Karpas-422 (cell line): ENCODE results near the gene HTRA1. TPM values are rescaled to one million over a fixed set of nuclear protein-coding genes. Genes with fewer than 3 reads are reported as not detected.
A peak's percentile ranks its signal among the peaks of the same experiment; 100 is the strongest.

Experiments used
- DNase-seq: peaks from one replicate; pipeline ENCODE4 v3.0.0-alpha.2; 2015
- H2AFZ ChIP-seq: fragments of 200-600 bp; sonication (generic); 2 replicates; pipeline ENCODE4 v1.6.1; 2014; ENCODE audit warnings: antibody characterized with exemption, low read length, mixed read lengths
- H3K27ac ChIP-seq: fragments of 200-600 bp; sonication (generic); 2 replicates; pipeline ENCODE4 v1.5.1; 2014; ENCODE audit warnings: mild to moderate bottlenecking, low read length, moderate library complexity
- H3K27me3 ChIP-seq: fragments of 200-600 bp; sonication (generic); 2 replicates; pipeline ENCODE4 v1.6.1; 2014; ENCODE audit warnings: low read length, mixed read lengths
- H3K36me3 ChIP-seq: fragments of 200-600 bp; sonication (generic); 2 replicates; pipeline ENCODE4 v1.6.1; 2014; ENCODE audit warnings: low read length, mixed read lengths; ENCODE audit not compliant: insufficient read depth
- H3K4me1 ChIP-seq: fragments of 200-600 bp; sonication (generic); 2 replicates; pipeline ENCODE4 v1.6.1; 2014; ENCODE audit warnings: mild to moderate bottlenecking, low read length, mixed read lengths
- H3K4me2 ChIP-seq: fragments of 200-600 bp; sonication (generic); 2 replicates; pipeline ENCODE4 v1.6.1; 2014; ENCODE audit warnings: low read length, low read depth, mild to moderate bottlenecking; ENCODE audit not compliant: poor library complexity, severe bottlenecking
- H3K4me3 ChIP-seq: fragments of 200-600 bp; sonication (generic); 2 replicates; pipeline ENCODE4 v1.5.1; 2014; ENCODE audit warnings: mild to moderate bottlenecking, antibody characterized with exemption, low read length, mixed read lengths
- H3K79me2 ChIP-seq: fragments of 200-600 bp; sonication (generic); 2 replicates; pipeline ENCODE4 v1.6.1; 2014; ENCODE audit warnings: mild to moderate bottlenecking, low read length, mixed read lengths
- H3K9ac ChIP-seq: fragments of 200-600 bp; sonication (generic); 2 replicates; pipeline ENCODE4 v1.6.0; 2014; ENCODE audit warnings: low read length
- H3K9me2 ChIP-seq: fragments of 200-600 bp; sonication (generic), shearing (Covaris generic); replicated peaks from 2 replicates; pipeline ENCODE4 v1.6.0; 2014; ENCODE audit warnings: mild to moderate bottlenecking, low read length, moderate library complexity; ENCODE audit not compliant: insufficient read depth
- H3K9me3 ChIP-seq: fragments of 300-700, 200-600 bp; sonication (generic); 2 replicates; pipeline ENCODE4 v1.6.1; 2014; ENCODE audit warnings: low read length, mixed read lengths
- H4K20me1 ChIP-seq: fragments of 200-600 bp; sonication (generic); 2 replicates; pipeline ENCODE4 v1.6.1; 2014; ENCODE audit warnings: mild to moderate bottlenecking, antibody characterized with exemption, low read length, low read depth; ENCODE audit not compliant: insufficient read depth
- total RNA-seq: library from RNA; depleted of rRNA; stranded (reverse); fragments of >200 nt; shearing (Covaris generic); gene quantifications from 2 replicates; pipeline ENCODE4 v1.2.3, GENCODE V29; 2014; ENCODE audit warnings: low replicate concordance

HTRA1 gene
- total RNA-seq, 1 experiment from 2014 or later = not detected

DNA sequence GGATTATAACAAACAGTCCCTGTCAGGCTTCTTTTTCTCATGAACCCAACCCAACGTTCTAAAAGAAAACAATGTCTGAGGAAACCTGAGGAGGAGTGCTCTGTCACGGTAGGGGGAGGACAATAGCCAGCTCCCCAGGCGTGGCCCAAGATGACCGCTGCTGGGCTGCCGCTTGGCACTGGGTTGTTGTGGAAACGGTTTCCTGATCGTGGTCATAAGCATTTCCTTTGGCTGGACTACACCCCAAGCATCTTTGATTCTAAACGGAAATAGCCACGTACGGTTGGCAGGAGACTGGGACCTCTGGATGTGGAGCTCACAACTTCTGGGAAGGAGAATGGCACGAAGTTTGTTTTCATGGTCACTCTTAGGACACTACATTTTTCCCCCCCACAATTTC lies 68.8 kb downstream of the HTRA1 start:
- H2AFZ ChIP-seq = no peak overlapping the region

DNA sequence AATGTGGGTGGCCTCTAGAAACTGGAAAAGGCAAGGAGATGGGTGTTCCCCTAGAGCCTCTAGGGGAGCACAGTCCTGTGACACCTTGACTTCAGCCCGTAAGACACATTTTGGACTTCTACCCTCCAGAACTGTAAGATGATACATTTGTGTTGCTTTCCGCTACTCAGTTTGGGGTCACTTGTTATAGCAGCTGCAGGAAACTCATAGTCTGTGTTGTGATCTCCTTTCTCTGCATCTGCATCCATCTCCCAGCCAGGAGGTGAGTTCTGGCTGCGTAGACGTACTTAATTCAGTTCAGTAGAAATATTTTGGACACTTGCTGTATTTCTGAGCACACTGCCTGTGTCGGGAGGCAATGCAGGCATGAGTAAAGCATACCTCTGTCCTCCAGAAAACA lies 69.9 kb downstream of the HTRA1 start:
- no peaks in the 10 kb centered on the region for H3K36me3 ChIP-seq
- H3K27ac ChIP-seq = no peak overlapping the region
- H3K27me3 ChIP-seq = no peaks in the 10 kb centered on the region
- no peaks in the 10 kb centered on the region for H3K9me2 ChIP-seq
- H3K4me2 ChIP-seq = no peak overlapping the region
- H2AFZ ChIP-seq = no peak overlapping the region
- DNase-seq = no peak
- no peaks in the 10 kb centered on the region for H4K20me1 ChIP-seq
- H3K79me2 ChIP-seq = no peaks in the 10 kb centered on the region
- no peaks in the 10 kb centered on the region for H3K9me3 ChIP-seq
- no peak overlapping the region for H3K9ac ChIP-seq
- H3K4me1 ChIP-seq = no peaks in the 10 kb centered on the region
- no peak overlapping the region for H3K4me3 ChIP-seq

More for the DNA sequence above, 68.8 kb downstream of the HTRA1 start:
- H3K9ac ChIP-seq = no peak overlapping the region
- H3K27ac ChIP-seq = no peak overlapping the region
- H3K4me2 ChIP-seq = no peak overlapping the region
- no peak overlapping the region for H3K4me3 ChIP-seq
- DNase-seq = no peak
- no peaks in the 10 kb centered on the region for H3K9me3 ChIP-seq
- H3K27me3 ChIP-seq = no peaks in the 10 kb centered on the region
- H3K9me2 ChIP-seq = no peaks in the 10 kb centered on the region
- no peaks in the 10 kb centered on the region for H3K79me2 ChIP-seq
- H3K36me3 ChIP-seq = no peaks in the 10 kb centered on the region
- no peaks in the 10 kb centered on the region for H3K4me1 ChIP-seq
- no peaks in the 10 kb centered on the region for H4K20me1 ChIP-seq

GRCh38 chr10:122531939-122532338 lies 70.6 kb downstream of the HTRA1 start:
- H3K9me3 ChIP-seq = no peaks in the 10 kb centered on the region
- no peak overlapping the region for H2AFZ ChIP-seq
- no peaks in the 10 kb centered on the region for H4K20me1 ChIP-seq
- no peaks in the 10 kb centered on the region for H3K9me2 ChIP-seq
- H3K4me3 ChIP-seq = no peak overlapping the region
- no peak overlapping the region for H3K27ac ChIP-seq
- no peaks in the 10 kb centered on the region for H3K36me3 ChIP-seq
- H3K4me2 ChIP-seq = no peak overlapping the region
- H3K4me1 ChIP-seq = no peaks in the 10 kb centered on the region
- DNase-seq = no peak
- H3K27me3 ChIP-seq = no peaks in the 10 kb centered on the region
- no peak overlapping the region for H3K9ac ChIP-seq
- no peaks in the 10 kb centered on the region for H3K79me2 ChIP-seq

GRCh38 chr10:122532601-122533296 lies 71.4 kb downstream of the HTRA1 start:
- no peaks in the 10 kb centered on the region for H3K4me1 ChIP-seq
- H3K36me3 ChIP-seq = no peaks in the 10 kb centered on the region
- no peak overlapping the region for H3K9ac ChIP-seq
- no peaks in the 10 kb centered on the region for H3K9me2 ChIP-seq
- no peak overlapping the region for H3K4me2 ChIP-seq
- H3K4me3 ChIP-seq = no peak overlapping the region
- H2AFZ ChIP-seq = no peak overlapping the region
- H3K79me2 ChIP-seq = no peaks in the 10 kb centered on the region
- no peak for DNase-seq
- H3K27me3 ChIP-seq = no peaks in the 10 kb centered on the region
- no peaks in the 10 kb centered on the region for H4K20me1 ChIP-seq
- H3K27ac ChIP-seq = no peak overlapping the region
- H3K9me3 ChIP-seq = no peaks in the 10 kb centered on the region

GRCh38 chr10:122537545-122537944 lies 76.2 kb downstream of the HTRA1 start:
- peaks cover 8% of the 10 kb centered on the region for H3K4me1 ChIP-seq
- no peaks in the 10 kb centered on the region for H3K27me3 ChIP-seq
- H4K20me1 ChIP-seq = no peaks in the 10 kb centered on the region
- no peak overlapping the region for H3K9ac ChIP-seq
- no peaks in the 10 kb centered on the region for H3K9me3 ChIP-seq
- H3K9me2 ChIP-seq = no peaks in the 10 kb centered on the region
- H3K4me3 ChIP-seq = no peak overlapping the region
- H3K79me2 ChIP-seq = no peaks in the 10 kb centered on the region
- no peaks in the 10 kb centered on the region for H3K36me3 ChIP-seq
- DNase-seq = no peak
- H3K4me2 ChIP-seq = no peak overlapping the region
- H2AFZ ChIP-seq = no peak overlapping the region
- H3K27ac ChIP-seq = no peak overlapping the region

DNA sequence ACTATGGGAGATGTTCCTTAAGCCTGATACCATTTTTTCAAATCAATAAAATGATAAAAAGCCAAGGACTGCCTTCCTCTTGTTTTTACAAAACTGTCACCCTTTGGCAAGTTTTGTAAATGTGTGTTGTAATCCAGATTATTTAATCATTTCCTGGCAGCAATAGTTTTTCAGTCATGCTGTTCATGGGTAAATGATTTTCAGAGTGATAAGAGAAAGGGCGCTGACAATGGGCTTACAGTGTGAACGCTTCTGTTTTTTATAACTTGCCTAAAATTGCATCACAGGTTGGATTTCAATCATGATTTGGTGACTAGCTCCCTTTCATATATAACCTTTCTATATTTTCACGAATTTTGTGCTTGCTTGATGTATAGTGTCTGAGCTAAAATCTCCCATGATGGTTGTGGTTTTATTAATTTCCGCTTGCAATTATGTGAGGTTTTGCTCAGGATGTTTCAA lies 80.2 kb downstream of the HTRA1 start:
- Histone ChIP-seq H3K36me3 (no peaks in the 10 kb centered on the region), H3K9ac (no peak overlapping the region), H3K27me3 (no peaks in the 10 kb centered on the region), H3K4me3 (no peak overlapping the region), H3K4me2 (no peak overlapping the region), H3K27ac (no peak overlapping the region), H2AFZ (no peak overlapping the region), H3K9me3 (no peaks in the 10 kb centered on the region), H4K20me1 (no peaks in the 10 kb centered on the region), H3K4me1 (peaks cover 8% of the 10 kb centered on the region), H3K79me2 (no peaks in the 10 kb centered on the region), H3K9me2 (no peaks in the 10 kb centered on the region)
- DNase-seq = peak; percentile 62

- Histone ChIP-seq H3K36me3 (no peaks in the 10 kb centered on the region), H3K4me1 (peaks cover 14% of the 10 kb centered on the region), H3K4me3 (no peak overlapping the region), H3K9me2 (no peaks in the 10 kb centered on the region), H4K20me1 (no peaks in the 10 kb centered on the region), H3K79me2 (no peaks in the 10 kb centered on the region), H3K9me3 (no peaks in the 10 kb centered on the region), H3K4me2 (no peak overlapping the region), H3K27me3 (no peaks in the 10 kb centered on the region), H2AFZ (no peak overlapping the region), H3K9ac (no peak overlapping the region), H3K27ac (no peak overlapping the region)
- peak; percentile 10 for DNase-seq
Observed at GRCh38 chr10:122543676-122544445, 82.5 kb downstream of the HTRA1 start.

DNA sequence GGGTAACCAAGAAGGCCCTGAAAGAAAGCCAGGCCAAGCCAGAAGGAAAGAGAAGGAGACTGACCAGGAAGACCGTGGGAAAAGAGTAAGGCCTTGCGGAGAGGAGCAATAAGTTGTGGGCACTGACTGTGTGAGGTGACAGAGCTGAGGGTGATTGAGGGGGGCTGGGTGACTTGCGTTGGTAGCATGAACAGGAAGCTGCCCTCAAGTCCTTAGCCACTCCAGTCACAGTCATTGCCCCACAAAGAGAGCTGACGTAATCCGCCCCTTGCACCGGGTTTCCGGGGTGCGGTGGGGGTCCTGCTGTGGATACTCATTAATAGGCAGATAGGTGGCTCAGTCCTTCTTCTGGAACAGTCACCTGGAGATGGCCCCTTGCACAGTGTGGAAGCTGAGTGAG lies 83.1 kb downstream of the HTRA1 start:
- peaks cover 14% of the 10 kb centered on the region for H3K4me1 ChIP-seq
- no peaks in the 10 kb centered on the region for H3K9me2 ChIP-seq
- H4K20me1 ChIP-seq = no peaks in the 10 kb centered on the region
- H3K79me2 ChIP-seq = no peaks in the 10 kb centered on the region
- H3K27ac ChIP-seq = no peak overlapping the region
- H3K9me3 ChIP-seq = no peaks in the 10 kb centered on the region
- no peak overlapping the region for H3K9ac ChIP-seq
- no peaks in the 10 kb centered on the region for H3K27me3 ChIP-seq
- H3K36me3 ChIP-seq = no peaks in the 10 kb centered on the region
- no peak overlapping the region for H3K4me2 ChIP-seq
- peak; percentile 19 for DNase-seq
- no peak overlapping the region for H2AFZ ChIP-seq
- H3K4me3 ChIP-seq = no peak overlapping the region
